ENCODE data around the gene SLC41A3.

SLC41A3 gene

DNA sequence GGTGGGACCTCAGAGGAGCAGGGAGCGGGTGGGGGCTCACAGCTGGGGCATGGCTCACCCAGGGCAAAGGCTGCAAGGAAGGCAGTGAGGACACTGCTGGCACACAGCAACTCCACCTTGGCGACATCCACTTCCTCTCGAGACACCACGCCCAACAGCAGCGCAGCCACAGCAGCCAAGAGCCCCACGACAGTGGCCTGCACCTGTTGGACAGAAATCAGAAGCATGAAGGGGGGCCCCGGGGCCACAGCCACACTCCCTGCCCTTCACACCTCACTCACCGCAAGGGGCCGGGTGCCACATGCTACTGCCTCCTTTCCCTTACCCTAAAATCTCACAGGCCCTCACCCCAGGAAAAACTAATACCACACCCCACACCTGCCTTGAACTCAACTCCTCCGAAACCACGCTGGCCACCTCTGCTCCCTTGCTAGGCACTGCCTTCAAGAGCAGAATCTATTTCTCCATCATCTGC, 57.6 kb downstream of the SLC41A3 start:
- DNase-seq (ENCODE audit: low spot score): no peak

DNA sequence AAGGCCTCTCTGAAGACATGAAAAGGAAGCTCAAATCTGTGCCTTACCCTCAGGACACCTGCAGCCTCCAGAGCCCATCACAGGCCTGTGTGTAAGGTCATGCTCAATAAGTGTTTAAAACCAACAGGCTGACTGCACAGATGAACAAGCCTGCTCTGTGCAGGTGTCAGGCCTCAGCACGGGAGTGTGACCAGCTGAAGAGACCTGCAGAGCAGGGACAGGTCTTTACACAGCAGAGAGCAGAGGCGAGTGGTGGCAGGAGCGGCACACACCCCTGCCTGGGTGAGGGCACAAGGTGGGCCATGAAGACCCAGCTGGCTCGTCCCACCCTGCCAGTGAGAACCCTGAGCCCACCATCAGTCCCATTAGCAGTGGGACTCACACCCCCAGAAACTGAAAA, 58.1 kb downstream of the SLC41A3 start:
- no peak for DNase-seq (ENCODE audit: low spot score)

DNA sequence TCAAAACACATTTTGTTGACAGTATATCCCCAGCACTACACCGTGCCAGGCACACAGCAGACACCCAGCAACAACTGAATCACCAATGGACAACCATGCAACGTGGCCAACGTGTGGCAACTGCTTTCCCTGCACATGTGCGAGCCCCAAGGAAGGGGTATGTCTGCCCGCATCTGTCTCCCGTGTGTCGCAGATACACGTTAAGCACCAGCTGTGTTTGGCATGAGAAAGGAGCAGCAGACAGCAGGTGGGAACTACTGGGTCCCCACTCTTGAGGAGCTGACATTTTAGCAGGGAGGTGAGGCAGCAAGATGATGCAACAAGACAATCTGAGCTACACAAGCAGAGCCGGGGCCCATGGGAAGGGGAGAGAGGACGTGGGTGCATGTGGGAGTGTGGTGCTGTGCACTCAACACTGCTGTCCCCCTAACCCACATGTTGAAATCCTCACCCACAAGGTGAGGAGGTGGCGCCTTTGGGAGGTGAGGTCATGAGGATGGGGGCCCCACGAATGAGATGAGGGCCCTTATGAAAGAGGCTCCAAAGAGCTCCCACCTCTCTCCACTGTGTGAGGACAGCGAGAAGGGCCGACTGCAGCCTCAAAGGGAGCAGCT, 58.7 kb downstream of the SLC41A3 start:
- no peak for DNase-seq (ENCODE audit: low spot score)

DNA sequence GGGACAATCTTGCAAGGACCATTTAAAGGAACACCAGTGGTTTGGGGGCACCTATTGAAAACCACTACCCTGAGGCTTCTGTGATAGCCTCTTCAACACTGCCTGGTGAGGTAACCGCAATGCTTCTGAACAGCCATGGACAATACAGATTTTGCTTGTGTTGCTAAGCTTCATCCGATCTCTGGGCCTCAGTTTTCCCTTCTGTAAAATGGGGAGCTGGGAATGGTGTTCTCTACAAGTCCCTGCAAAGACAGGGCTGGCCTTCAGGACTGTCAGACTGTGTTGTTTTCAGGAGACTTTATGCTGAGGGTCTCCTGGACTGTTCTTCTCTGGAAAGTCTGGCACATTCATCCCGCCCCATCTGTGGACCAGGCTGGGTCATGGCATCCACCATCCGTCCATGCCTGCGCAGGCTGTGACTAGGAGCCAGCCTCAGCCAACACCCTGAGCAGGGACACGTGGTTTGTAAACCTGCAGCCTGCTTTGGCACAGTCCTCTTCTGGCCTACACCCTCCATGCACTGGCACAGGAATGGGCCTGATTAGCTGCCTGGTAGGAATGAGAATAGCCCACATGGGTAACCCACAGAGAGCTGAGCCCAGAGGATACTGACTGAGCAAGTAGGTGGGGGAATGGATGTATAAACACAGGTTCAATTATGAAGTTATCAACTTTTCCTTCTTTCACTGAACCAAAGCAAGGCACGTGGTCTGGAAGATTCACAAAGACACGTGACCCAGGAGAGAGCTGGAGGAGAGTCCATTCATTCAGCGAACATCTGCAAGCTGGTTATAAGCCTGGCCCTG, 59.7 kb downstream of the SLC41A3 start:
- DNase-seq (ENCODE audit: low spot score): no peak

DNA sequence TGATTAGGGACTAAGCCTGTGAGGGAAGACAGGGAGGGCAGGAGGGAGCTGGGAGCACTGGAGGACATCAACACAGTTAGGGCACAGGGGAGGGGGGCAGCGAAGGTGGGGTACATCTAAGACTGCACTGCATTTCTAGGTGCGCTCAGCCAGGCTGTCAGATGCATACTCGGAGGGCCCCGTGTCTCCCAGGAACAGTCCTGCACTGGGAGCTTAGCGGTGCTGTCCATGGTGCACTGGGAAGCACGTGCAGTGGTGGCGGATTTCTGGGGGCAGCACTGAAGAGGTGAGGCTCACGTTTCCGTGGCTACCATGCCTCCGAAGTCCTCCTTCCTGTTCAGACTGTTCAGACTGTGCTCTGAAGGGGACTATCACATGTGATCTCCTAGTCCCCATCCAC, 60.5 kb downstream of the SLC41A3 start:
- no peak for DNase-seq (ENCODE audit: low spot score)

DNA sequence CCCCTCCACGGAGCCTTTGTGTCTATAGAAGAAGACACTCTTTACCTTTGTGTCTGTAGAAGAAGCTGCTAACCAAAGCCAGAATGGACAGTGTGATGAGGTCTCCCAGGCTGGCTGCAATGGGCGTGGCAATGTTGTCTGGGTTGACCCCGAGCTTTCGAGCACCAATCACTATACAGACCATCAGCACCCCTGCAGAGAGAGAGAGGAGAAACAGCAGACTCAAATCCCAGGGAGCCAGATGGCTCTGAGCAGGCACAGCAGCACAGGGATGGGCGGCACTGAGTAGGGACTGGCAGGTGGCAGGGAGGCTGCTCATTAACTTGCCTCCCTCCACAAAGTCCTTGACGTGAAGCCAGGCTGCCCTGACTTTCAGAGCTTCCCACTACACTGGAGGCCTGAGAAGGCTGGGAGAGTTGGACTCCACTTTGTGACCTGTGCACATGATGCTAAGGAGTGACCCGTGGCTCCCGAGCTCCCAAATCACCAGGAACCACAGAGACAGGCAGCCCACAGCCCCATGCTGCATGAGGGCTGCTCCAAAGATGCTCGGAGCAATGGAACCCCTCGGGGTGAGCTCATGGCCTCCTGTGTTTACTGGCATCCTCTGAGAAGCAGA, 61.1 kb downstream of the SLC41A3 start:
- no peak for DNase-seq (ENCODE audit: low spot score)

DNA sequence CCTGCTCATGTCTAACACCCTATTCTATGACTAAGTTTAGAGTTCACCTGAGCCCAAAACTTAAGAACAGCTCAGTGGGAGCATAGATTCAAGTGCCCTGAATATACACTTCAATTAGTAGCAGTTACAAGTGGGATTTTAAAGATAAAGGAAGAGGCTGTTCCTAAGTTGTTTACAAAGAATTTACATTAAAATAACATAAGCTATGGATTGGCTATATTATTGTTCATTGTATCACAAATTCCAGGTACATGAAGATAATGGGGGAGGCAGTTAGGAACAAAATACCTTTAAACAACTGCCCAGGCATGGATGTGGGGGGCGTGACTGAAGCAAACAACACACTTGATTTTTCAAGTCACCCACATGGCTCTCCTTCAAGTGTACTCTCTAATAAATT, 62.2 kb downstream of the SLC41A3 start:
- no peak for DNase-seq (ENCODE audit: low spot score)

DNA sequence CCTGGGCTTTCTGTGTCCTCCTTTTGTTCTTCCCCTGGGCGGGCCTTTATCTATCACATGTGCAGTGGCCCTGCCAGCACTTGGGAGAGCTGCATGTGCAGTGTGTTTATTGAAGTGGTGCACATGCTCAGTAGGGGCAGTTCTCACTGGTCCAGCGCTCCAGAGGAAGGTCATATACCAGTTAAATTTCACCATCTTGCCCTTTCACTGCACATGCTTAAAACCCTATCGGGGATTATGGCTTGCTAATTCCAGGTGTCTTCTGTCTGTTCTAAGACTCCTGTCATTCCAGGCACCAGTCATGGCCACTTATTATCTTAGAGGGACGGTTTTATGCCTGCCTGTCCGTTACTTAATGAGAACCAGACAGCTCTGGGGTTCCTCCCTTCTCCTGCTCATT, 62.7 kb downstream of the SLC41A3 start:
- DNase-seq (ENCODE audit: low spot score): no peak

DNA sequence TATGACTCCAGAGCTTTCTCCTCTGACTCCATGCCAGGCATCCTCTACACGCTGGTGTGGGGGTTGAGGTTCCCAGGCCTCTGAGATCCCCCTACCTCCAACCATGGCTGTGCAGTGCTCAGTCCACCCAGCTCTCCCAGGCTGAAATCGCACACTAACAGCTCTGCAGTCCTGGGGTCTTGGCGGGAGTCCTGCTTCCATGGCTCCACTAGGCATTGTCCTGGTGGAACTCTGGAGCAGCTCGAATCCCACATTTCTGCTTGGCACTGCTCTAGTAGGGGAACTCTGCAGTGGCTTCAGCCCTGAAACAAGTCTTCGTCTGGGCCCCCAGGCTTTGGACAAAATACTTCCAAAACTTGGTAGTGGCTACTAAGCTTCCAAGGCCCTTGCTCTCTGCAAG, 64.2 kb downstream of the SLC41A3 start:
- no peak for DNase-seq (ENCODE audit: low spot score)

DNA sequence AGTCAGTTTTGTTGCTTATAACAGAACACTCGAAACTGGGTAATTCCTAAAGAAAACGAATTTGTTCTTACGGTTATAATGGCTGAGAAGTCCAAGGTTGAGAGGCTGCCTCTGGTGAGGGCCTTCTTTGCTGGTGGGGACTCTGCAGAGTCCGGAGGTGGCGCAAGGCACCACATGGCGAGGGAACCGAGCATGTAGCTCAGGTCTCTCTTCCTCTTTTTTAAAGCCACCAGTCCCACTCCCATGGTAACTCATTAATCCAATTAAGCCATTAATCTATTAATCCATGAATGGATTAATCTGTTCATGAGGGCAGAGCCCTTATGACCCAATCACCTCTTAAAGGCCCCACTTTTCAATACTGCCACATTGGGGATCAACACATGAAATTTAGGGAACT, 64.9 kb downstream of the SLC41A3 start:
- no peak for DNase-seq (ENCODE audit: low spot score)

DNA sequence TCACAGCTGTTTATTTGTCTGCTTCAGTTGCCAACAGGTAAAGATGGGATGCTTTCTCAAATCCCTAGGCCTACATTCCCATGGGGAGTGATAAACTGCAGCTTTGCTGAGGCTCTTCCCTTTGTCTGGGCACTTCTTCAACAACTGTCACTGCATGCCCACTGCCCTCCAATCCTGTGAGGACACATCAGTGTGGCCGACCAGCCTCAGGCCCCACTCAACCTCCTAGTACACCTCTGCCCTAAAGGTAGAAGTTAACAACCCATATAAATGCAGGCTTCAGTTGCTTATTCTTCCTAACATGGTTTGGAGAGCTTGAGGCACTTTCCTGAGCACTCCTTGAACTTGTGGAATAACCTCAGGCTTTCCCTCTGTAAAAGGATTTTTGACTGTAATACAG, 65.4 kb downstream of the SLC41A3 start:
- DNase-seq (ENCODE audit: low spot score): no peak

DNA sequence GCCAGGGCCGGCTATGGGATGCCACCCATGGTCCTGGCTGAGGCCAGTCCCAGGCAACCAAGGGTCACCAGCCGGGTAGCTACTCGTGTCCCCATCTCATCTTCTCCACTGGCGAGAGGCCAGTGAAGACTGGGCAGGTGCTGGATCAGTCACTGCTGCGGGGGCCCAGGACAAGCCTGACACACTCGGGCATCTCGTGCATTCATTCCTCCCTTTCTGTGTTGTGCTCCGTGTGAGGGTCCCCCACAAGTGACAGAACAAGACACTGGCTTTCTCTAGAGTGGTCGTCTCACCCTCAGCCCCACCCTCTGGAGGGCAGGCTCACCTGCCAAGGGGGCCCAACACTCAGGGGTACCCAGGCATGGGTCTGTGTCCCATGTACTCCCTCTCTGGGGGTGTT, 66.6 kb downstream of the SLC41A3 start:
- no peak for DNase-seq (ENCODE audit: low spot score)

DNA sequence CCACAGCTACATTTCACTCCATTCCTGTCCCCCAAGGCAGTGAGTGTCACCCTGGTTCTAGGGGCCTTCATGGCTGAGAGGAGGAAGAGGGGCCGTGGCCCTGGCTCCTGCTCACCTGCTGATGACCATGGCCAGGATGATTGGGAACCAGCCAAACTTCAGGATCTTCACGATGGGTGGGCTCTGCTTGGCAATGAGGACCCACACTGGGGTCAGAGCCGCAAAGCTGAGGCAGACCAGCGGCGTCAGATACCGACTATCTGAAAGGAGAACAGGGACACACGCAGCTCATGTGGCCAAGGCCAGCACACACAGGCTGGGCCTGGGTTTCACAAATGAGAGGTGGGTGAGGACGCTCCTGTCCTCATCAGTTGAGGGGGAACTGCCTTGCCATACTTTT, 67.3 kb downstream of the SLC41A3 start:
- no peak for DNase-seq (ENCODE audit: low spot score)

DNA sequence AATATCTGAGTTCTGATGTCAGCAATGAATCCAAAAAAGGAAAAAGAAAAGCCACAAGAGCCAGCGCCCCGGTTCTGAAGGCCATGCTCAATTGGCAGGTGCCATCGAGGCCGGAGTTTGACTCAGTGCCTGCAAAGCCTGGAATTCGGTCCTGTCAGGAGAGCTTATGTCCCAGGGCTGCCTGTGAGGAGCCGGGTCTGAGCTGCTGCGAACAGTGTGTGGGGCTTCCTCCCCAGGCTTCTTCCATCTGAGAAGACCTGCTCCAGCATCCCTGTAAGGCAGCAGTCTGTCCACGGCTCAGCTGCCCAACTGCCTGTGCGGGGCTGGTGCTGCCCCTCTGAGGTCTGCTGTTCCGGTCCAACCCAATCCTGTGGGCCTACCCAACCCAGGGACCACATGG, 68.8 kb downstream of the SLC41A3 start:
- DNase-seq (ENCODE audit: low spot score): no peak

DNA sequence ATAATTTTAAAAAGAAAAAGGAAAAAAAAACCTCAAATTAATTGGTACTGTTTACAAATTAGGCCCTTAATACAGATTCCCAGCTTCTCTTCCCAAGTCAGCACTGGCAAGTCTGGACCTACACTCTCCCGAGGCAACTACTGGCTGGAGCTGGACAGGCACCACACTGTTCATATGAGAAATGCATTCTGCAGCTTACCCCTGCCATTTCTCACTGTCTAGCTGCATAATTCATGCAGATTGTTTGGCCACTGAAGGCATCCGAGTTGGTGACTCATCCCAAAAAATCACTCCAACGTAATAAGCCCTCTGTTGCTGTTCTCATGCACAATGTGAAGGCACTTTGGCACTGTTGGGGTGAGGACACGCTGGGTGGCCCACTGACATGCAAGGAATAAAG, 69.7 kb downstream of the SLC41A3 start:
- no peak for DNase-seq (ENCODE audit: low spot score)

DNA sequence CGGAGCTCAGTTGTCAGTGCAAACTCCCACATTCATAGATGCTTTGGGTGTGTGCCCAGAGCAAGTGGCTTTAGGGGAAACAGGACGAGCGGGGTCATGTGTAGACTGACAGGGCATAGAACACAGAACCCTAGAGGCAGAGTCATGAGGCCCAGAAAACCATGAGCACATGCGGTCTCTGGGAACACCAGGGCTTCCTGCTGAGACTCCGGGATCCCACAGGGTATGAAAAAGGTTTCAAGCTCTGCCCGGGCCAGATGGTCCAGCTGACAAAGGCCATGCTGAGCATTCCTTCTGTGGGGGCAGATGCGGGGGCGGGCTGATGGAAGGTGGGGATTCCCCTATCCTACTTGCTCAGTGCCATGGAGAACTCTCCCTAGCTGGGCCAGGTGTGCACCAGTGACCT, 70.2 kb downstream of the SLC41A3 start:
- no peak for DNase-seq (ENCODE audit: low spot score)

DNA sequence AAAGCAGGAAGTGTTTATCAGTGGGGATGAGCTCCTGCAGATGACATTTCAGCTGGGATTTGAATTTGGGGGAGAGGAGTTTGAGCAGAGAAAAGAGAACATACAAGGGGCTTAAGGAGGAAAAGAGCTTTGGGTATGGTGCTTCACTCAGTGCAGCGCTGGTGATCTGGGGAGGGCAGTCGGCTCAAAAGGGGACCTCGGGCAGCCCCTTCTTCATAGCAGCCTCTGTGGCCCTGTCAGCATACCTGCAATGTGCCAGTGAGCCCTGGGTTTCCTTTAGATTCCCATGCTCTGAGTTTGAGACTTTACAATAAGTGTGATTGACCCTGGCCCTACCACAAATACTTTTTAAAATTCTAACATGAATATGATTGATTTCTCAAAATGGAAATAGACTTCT, 74.7 kb downstream of the SLC41A3 start:
- no peak for DNase-seq (ENCODE audit: low spot score)

DNA sequence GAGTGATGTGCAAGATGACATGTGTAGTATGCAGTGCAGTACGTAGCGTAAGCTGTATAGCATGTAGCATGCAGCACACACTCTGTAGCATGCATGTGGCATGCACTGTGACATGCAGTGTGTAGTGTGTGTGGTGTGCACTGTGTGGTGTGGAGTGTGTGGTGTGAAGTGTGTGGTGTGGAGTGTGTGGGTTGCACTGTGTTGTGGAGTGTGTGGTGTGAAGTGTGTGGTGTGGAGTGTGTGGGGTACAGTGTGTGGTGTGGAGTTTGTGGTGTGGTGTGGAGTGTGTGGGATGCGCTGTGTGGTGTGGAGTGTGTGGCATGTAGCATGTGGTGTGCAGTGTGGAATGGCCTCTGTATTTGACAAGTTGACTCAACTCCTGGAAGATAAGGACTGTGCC, 75.7 kb downstream of the SLC41A3 start:
- no peak for DNase-seq (ENCODE audit: low spot score)

DNA sequence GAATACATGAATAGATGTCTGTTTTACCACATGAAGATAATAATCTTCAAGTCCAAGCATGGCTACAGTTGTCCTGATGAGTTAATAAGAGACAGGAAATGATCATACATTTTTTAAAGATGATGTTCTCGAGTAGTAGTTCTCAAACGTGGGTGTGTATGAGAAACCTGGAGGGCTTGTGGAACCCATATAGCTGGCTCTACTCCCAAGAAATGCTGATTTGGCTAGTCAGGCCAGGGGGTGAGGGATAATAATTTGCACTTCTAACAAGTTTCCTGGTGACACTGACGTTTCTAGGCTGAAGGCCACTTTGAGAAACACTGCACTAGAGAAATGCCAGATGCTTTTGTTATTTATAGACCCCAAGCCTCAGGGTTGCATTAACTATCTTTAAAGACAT, 78.0 kb downstream of the SLC41A3 start:
- DNase-seq (ENCODE audit: low spot score): no peak

DNA sequence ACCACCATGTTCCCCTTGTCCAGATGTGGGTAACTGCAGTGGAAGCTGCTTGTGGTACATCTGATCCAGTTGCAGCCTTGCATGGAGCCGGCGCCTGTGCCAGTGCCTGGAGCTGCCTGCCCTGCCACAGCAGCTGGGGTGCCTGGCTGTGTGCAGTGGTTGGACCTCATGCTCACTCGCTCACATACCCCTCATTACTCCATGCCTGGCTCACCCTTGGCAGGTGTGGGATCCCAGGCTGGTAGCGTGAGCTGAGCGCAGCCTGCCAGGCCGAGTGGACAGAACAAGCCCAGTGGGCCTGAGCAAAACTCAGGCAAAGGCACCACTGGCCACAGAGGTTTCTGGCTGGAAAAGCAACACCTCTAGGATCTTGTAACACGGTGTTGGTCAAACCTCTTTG, 79.2 kb downstream of the SLC41A3 start:
- DNase-seq (ENCODE audit: low spot score): no peak

DNA sequence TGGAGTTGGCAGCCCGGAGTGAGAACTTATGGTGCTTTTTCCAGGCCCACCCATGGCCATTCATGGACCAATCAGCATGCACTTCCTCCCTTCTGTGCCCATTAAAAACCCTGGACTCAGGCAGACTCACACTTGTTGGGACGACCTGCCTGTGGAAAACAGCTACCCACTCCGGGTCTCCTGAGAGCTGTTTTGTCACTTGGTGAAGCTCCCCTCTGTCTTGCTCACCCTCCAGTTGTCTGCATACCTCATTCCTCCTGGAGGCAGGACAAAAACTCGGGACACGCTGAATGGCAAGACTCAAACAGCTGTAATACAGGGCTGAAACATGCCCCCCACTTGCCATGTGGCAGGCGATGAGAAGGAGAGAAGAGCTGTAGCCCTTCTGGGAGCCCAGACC, 79.7 kb downstream of the SLC41A3 start:
- DNase-seq (ENCODE audit: low spot score): no peak

DNA sequence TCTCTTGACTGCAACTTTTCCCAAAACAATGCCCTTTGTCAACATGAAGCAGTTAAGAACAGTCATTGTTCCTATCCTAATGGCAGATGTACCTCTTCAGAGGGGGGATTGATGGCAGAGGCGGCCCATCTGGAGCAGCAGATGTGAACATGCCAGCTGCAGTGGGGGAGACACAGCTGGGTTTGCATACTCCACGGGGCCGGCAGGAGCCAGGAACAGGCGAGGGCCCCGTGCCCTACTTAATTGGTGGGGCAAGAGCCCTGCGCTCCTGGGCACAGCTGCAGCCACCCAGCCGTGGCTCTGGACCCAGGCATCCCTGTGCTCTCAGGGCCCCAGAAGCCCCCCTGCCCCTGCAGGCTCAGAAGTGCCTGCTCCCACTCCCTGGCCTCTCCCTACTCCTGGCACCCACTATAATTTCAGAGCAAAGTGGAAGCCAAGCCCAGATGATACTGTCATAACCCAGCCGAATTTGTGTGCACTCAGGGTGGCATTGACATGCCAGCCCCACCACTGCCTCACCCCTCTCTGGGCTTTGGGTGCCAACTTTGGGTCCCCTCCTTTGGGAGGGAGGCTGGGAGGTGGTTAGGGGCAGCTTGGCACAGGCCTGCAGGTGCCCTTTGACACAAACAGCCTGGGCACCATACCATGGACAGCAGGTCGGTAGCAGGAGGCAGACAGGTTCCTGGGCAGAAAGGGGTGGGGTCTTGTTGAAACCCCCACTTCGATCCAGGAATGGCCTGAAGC, 80.3 kb downstream of the SLC41A3 start:
- no peak for DNase-seq (ENCODE audit: low spot score)

DNA sequence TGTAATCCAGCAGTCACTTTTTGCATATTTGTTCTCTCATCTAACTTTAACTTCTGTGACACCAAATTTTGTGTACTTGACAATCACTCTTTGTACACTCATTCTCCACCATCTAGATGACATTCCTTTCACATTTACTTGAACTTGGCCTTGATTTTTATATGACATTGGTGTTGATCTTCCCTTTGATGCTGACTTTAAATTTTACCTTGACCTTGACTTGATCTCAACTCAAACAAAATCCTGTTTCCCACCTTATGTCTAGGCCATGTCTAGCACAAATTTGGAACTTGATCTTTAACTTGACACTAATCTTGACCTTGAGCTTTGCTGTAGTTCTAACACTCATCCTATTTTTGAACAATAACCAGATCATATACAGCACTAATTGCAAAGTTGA, 81.7 kb downstream of the SLC41A3 start:
- no peak for DNase-seq (ENCODE audit: low spot score)
